SKM-1 treated with dmso at 0.1 percent for 144 hours (cell line): ENCODE measurements around the gene DNAH10.

Experiments
- DNase-seq: peaks from one replicate; lab custom pipeline; 2025; ENCODE audit not compliant: unreplicated experiment; lab: John Stamatoyannopoulos, UW

Gene DNAH10

GRCh38 chr12:123882161-123882705 lies 120.1 kb downstream of the DNAH10 start:
- no peak for DNase-seq

GRCh38 chr12:123886258-123886657 lies 124.2 kb downstream of the DNAH10 start:
- no peak for DNase-seq

GRCh38 chr12:123886931-123887582 lies 125.0 kb downstream of the DNAH10 start:
- DNase-seq = no peak

- DNase-seq = peak; percentile 19
Measured at GRCh38 chr12:123888989-123889388, 126.9 kb downstream of the DNAH10 start.

GRCh38 chr12:123889848-123890535 lies 127.9 kb downstream of the DNAH10 start:
- no peak for DNase-seq

- DNase-seq = no peak
Measured at GRCh38 chr12:123890536-123890902, 128.4 kb downstream of the DNAH10 start.

- DNase-seq = no peak
Measured at GRCh38 chr12:123891011-123891410, 128.9 kb downstream of the DNAH10 start.

- no peak for DNase-seq
Measured at GRCh38 chr12:123891516-123892179, 129.5 kb downstream of the DNAH10 start.

GRCh38 chr12:123892180-123892559 lies 130.1 kb downstream of the DNAH10 start:
- no peak for DNase-seq

GRCh38 chr12:123892853-123893252 lies 130.8 kb downstream of the DNAH10 start:
- DNase-seq = no peak

- no peak for DNase-seq
Measured at GRCh38 chr12:123893276-123893675, 131.2 kb downstream of the DNAH10 start.

- DNase-seq = no peak
Measured at GRCh38 chr12:123894823-123895345, 132.8 kb downstream of the DNAH10 start.

- DNase-seq = no peak
Measured at GRCh38 chr12:123895451-123895850, 133.3 kb downstream of the DNAH10 start.

- DNase-seq = no peak
Measured at GRCh38 chr12:123896767-123897166, 134.7 kb downstream of the DNAH10 start.

- no peak for DNase-seq
Measured at GRCh38 chr12:123897221-123897620, 135.1 kb downstream of the DNAH10 start.

- no peak for DNase-seq
Measured at GRCh38 chr12:123898673-123899072, 136.6 kb downstream of the DNAH10 start.

- no peak for DNase-seq
Measured at GRCh38 chr12:123899368-123899767, 137.3 kb downstream of the DNAH10 start.

GRCh38 chr12:123900871-123901376 lies 138.8 kb downstream of the DNAH10 start:
- no peak for DNase-seq

GRCh38 chr12:123902821-123903220 lies 140.7 kb downstream of the DNAH10 start:
- DNase-seq = no peak

- DNase-seq = no peak
Measured at GRCh38 chr12:123903301-123904065, 141.4 kb downstream of the DNAH10 start.
